Epithelial cell of proximal tubule (primary cell): Measurements from ENCODE around the gene RANBP10. TPM values are rescaled to one million over a fixed set of nuclear protein-coding genes. Genes with fewer than 3 reads are reported as not detected.

ENCODE experiments used
- DNase-seq: peaks from one replicate; pipeline ENCODE4 v3.0.0-alpha.2; 2011; ENCODE audit warnings: low read depth
- H3K4me3 ChIP-seq: 2 replicates; pipeline ENCODE4 v1.5.1; 2011; ENCODE audit warnings: low read depth, mild to moderate bottlenecking, low read length
- CTCF ChIP-seq: conservative IDR thresholded peaks from 2 replicates; pipeline ENCODE4 v1.5.1; 2012; ENCODE audit warnings: low read depth, mild to moderate bottlenecking, low read length
- total RNA-seq: library from RNA; depleted of rRNA; stranded (reverse); fragments of >200 nt; gene quantifications from 2 replicates; pipeline ENCODE4 v1.2.3, GENCODE V29; 2015

The RANBP10 gene
- total RNA-seq, 1 donor from 2014 or later: 4.0 TPM

GRCh38 chr16:67727521-67728485 lies 78.6 kb downstream of the RANBP10 start:
- H3K4me3 ChIP-seq: no peak overlapping the region
- no peak for DNase-seq
- TF ChIP-seq CTCF: no peak

- no peak for TF ChIP-seq CTCF
- no peak overlapping the region for H3K4me3 ChIP-seq
- DNase-seq: no peak
These were observed 80.0 kb downstream of the RANBP10 start for GRCh38 chr16:67726106-67727034.

GRCh38 chr16:67723911-67724305 lies 82.5 kb downstream of the RANBP10 start:
- no peak overlapping the region for H3K4me3 ChIP-seq

GRCh38 chr16:67723151-67723910 lies 83.0 kb downstream of the RANBP10 start:
- TF ChIP-seq CTCF: no peak
- H3K4me3 ChIP-seq: no peak overlapping the region
- peak; percentile 27 for DNase-seq

More at GRCh38 chr16:67723911-67724305, 82.5 kb downstream of the RANBP10 start:
- TF ChIP-seq CTCF: no peak
- DNase-seq: no peak

GRCh38 chr16:67720236-67720635 lies 86.1 kb downstream of the RANBP10 start:
- DNase-seq: no peak
- H3K4me3 ChIP-seq: peak overlapping the region; percentile 98
- TF ChIP-seq CTCF: no peak

GRCh38 chr16:67719778-67720144 lies 86.6 kb downstream of the RANBP10 start:
- no peak for TF ChIP-seq CTCF
- no peak for DNase-seq
- peak overlapping the region; percentile 98 for H3K4me3 ChIP-seq
